ENCODE results near the gene COX6A1. TPM values are rescaled to one million over a fixed set of nuclear protein-coding genes. Genes with fewer than 3 reads are reported as not detected.

The COX6A1 gene
- polyA plus RNA-seq, 1 donor (not counting 4 experiments of a cell fraction or from before 2014, with no cell fraction given) = 663 TPM

DNA sequence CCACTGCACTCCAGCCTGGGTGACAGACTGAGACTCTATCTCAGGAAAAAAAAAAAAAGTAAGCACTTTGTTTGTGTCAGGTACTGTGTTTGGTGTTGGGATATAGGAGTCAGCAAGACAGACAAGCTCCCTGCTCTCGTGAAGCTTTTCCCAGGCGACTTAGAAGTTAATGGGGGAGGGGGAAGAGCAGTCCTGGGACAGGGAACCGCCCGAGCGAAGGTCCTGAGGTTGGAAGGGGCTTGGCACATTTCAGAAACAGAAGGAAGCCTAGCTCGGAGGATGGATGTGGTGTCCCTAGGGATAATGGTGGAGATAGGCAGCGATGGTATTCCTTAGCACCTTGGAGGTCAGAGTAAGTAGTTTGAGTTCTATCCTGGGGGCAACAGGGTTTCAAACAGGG, 8.5 kb upstream of the COX6A1 start:
- H3K36me3 ChIP-seq (ENCODE audit: control insufficient read depth in 2 of 2, extremely low read depth in 1 of 2, insufficient read depth in 2 of 2, low read length in 2 of 2) = no peaks in the 10 kb centered on the region
- no peaks in the 10 kb centered on the region for H3K9me1 ChIP-seq (ENCODE audit: control insufficient read depth, extremely low read depth, insufficient read depth, low read length)
- DNase-seq (ENCODE audit: low read depth, low spot score) (no peak), FAIRE-seq (no peak)
- H4K20me1 ChIP-seq (ENCODE audit: control insufficient read depth, extremely low read depth, insufficient read depth, low read length) = no peaks in the 10 kb centered on the region
- H3K9me3 ChIP-seq (ENCODE audit: control insufficient read depth, low read depth, low read length) = no peaks in the 10 kb centered on the region
- no peak overlapping the region for H3K9ac ChIP-seq (ENCODE audit: control insufficient read depth, extremely low read depth, insufficient read depth, low read length)
- H3K4me3 ChIP-seq (ENCODE audit: control insufficient read depth in 2 of 3, extremely low read depth in 1 of 3, insufficient read depth in 2 of 3, low read depth in 1 of 3, low read length in 3 of 3) = no peak overlapping the region
- H3K4me1 ChIP-seq (ENCODE audit: control insufficient read depth, extremely low read depth, insufficient read depth, low read length) = no peaks in the 10 kb centered on the region
- H3K79me2 ChIP-seq (ENCODE audit: control insufficient read depth, insufficient read depth, low read length) = no peaks in the 10 kb centered on the region
- H3K4me2 ChIP-seq (ENCODE audit: control insufficient read depth, extremely low read depth, insufficient read depth, low read depth, low read length) = no peak overlapping the region
- dilution Hi-C loops (cut with MboI; ENCODE audit: extremely low pct_ligation_motif_present, low sequenced_read_pairs) = no loop called here
- TF ChIP-seq EZH2 (IDR thresholded peaks at IDR 0.05; ENCODE audit: low read length) = no peak
- TF ChIP-seq, protein P1, sequence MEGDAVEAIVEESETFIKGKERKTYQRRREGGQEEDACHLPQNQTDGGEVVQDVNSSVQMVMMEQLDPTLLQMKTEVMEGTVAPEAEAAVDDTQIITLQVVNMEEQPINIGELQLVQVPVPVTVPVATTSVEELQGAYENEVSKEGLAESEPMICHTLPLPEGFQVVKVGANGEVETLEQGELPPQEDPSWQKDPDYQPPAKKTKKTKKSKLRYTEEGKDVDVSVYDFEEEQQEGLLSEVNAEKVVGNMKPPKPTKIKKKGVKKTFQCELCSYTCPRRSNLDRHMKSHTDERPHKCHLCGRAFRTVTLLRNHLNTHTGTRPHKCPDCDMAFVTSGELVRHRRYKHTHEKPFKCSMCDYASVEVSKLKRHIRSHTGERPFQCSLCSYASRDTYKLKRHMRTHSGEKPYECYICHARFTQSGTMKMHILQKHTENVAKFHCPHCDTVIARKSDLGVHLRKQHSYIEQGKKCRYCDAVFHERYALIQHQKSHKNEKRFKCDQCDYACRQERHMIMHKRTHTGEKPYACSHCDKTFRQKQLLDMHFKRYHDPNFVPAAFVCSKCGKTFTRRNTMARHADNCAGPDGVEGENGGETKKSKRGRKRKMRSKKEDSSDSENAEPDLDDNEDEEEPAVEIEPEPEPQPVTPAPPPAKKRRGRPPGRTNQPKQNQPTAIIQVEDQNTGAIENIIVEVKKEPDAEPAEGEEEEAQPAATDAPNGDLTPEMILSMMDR (optimal IDR thresholded peaks at IDR 0.05 in 1 of 3, IDR thresholded peaks at IDR 0.05 in 1 of 3, conservative IDR thresholded peaks at IDR 0.05 in 1 of 3; ENCODE audit: extremely low read depth in 1 of 3, insufficient read depth in 2 of 3, low read length in 3 of 3) = no peak
- no peak overlapping the region for H3K27ac ChIP-seq (ENCODE audit: control insufficient read depth, insufficient read depth, low read length)
- no peak overlapping the region for H2AFZ ChIP-seq (ENCODE audit: control insufficient read depth, low read length)
- no peaks in the 10 kb centered on the region for H3K27me3 ChIP-seq (ENCODE audit: control insufficient read depth, extremely low read depth, insufficient read depth, low read length)

DNA sequence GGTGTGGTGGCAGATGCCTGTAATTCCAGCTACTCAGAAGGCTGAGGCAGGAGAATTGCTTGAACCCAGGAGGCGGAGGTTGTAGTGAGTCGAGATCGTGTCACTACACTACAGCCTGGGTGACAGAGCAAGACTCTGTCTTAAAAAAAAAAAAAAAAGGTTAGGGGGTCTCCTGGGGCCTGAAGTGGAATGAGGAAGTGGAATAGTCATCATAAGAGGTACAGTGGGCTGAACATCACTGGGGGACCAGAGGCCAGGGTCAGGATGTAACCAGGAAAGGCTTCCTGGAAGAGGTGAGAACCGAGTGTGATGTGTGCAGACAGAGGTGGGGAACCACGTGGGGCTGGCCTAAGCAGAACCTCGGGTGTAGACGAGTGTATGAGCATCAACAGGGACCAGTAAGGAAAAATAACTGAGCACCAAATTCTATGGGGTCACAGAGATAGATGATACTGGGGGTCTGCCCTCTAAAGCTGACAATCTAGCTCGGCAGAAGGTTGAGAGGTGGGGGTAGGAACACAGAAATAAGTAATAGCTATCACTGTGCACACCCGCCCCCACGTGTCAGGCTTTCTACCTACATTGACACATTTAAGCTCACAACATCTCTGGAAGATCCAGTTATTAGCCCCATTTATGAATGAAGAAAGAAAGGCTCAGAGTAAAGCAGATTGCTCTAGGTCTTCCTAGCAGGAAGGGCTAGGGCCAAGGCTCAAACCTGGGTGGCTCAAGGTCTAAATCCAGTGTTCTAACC, 5.0 kb upstream of the COX6A1 start:
- Histone ChIP-seq H3K27me3 (ENCODE audit: control insufficient read depth, extremely low read depth, insufficient read depth, low read length) (no peaks in the 10 kb centered on the region), H3K4me1 (ENCODE audit: control insufficient read depth, extremely low read depth, insufficient read depth, low read length) (peaks cover 4% of the 10 kb centered on the region), H3K9me1 (ENCODE audit: control insufficient read depth, extremely low read depth, insufficient read depth, low read length) (no peaks in the 10 kb centered on the region), H3K9ac (ENCODE audit: control insufficient read depth, extremely low read depth, insufficient read depth, low read length) (no peak overlapping the region), H3K4me3 (ENCODE audit: control insufficient read depth in 2 of 3, extremely low read depth in 1 of 3, insufficient read depth in 2 of 3, low read depth in 1 of 3, low read length in 3 of 3) (no peak overlapping the region), H4K20me1 (ENCODE audit: control insufficient read depth, extremely low read depth, insufficient read depth, low read length) (no peaks in the 10 kb centered on the region), H3K27ac (ENCODE audit: control insufficient read depth, insufficient read depth, low read length) (no peak overlapping the region), H3K9me3 (ENCODE audit: control insufficient read depth, low read depth, low read length) (no peaks in the 10 kb centered on the region), H3K79me2 (ENCODE audit: control insufficient read depth, insufficient read depth, low read length) (peaks cover under 1% of the 10 kb centered on the region), H3K4me2 (ENCODE audit: control insufficient read depth, extremely low read depth, insufficient read depth, low read depth, low read length) (no peak overlapping the region), H2AFZ (ENCODE audit: control insufficient read depth, low read length) (no peak overlapping the region), H3K36me3 (ENCODE audit: control insufficient read depth in 2 of 2, extremely low read depth in 1 of 2, insufficient read depth in 2 of 2, low read length in 2 of 2) (no peaks in the 10 kb centered on the region)
- dilution Hi-C loops (cut with MboI; ENCODE audit: extremely low pct_ligation_motif_present, low sequenced_read_pairs) = no loop called here
- TF ChIP-seq, protein P1 (optimal IDR thresholded peaks at IDR 0.05 in 1 of 3, IDR thresholded peaks at IDR 0.05 in 1 of 3, conservative IDR thresholded peaks at IDR 0.05 in 1 of 3; ENCODE audit: extremely low read depth in 1 of 3, insufficient read depth in 2 of 3, low read length in 3 of 3) = no peak
- TF ChIP-seq EZH2 (IDR thresholded peaks at IDR 0.05; ENCODE audit: low read length) = no peak
- DNase-seq (ENCODE audit: low read depth, low spot score) = no peak
- FAIRE-seq = no peak

Measured in keratinocyte (primary cell).